Neural cell (in vitro differentiated cells): ENCODE results near the gene MMRN1.

Experiments used
- EP300 ChIP-seq: fragments of 450-650 bp; conservative IDR thresholded peaks from 2 replicates; pipeline ENCODE4 v1.6.1; 2014; ENCODE audit warnings: antibody characterized with exemption, mild to moderate bottlenecking, moderate library complexity; ENCODE audit not compliant: poor library complexity, severe bottlenecking
- EZH2 ChIP-seq: fragments of 200-600, 300-800 bp; shearing (Covaris generic), sonication (generic); IDR thresholded peaks from 2 replicates; pipeline ENCODE4 v1.6.1; 2014; ENCODE audit warnings: antibody characterized with exemption, low read length, borderline replicate concordance, mild to moderate bottlenecking; ENCODE audit not compliant: insufficient read depth, poor library complexity, severe bottlenecking
- MXI1 ChIP-seq: fragments of 450-650 bp; conservative IDR thresholded peaks from 2 replicates; pipeline ENCODE4 v1.6.1; 2014; ENCODE audit warnings: antibody characterized with exemption, mild to moderate bottlenecking; ENCODE audit not compliant: poor library complexity, severe bottlenecking
- POLR2AphosphoS5 ChIP-seq: IDR thresholded peaks from 2 replicates; pipeline ENCODE4 v1.6.1; 2012
- RAD21 ChIP-seq: fragments of 450-650 bp; conservative IDR thresholded peaks from 2 replicates; pipeline ENCODE4 v1.6.1; 2014; ENCODE audit warnings: antibody characterized with exemption, mild to moderate bottlenecking, moderate library complexity
- SMC3 ChIP-seq: fragments of 450-650 bp; conservative IDR thresholded peaks from 2 replicates; pipeline ENCODE4 v1.6.1; 2014; ENCODE audit warnings: antibody characterized with exemption, mild to moderate bottlenecking, moderate library complexity; ENCODE audit not compliant: poor library complexity
- TAF1 ChIP-seq: IDR thresholded peaks from 2 replicates; pipeline ENCODE4 v1.6.1; 2012; ENCODE audit warnings: low read depth
- TF ChIP-seq, protein P1 (sequence below): fragments of 450-650 bp; IDR thresholded peaks from 2 replicates; pipeline ENCODE4 v1.5.1; 2014; ENCODE audit warnings: antibody characterized with exemption, mild to moderate bottlenecking, moderate library complexity; ENCODE audit not compliant: poor library complexity, severe bottlenecking
- TF ChIP-seq, protein P2 (sequence below): IDR thresholded peaks from 2 replicates; pipeline ENCODE4 v1.6.1; 2012; ENCODE audit warnings: borderline replicate concordance

DNA sequence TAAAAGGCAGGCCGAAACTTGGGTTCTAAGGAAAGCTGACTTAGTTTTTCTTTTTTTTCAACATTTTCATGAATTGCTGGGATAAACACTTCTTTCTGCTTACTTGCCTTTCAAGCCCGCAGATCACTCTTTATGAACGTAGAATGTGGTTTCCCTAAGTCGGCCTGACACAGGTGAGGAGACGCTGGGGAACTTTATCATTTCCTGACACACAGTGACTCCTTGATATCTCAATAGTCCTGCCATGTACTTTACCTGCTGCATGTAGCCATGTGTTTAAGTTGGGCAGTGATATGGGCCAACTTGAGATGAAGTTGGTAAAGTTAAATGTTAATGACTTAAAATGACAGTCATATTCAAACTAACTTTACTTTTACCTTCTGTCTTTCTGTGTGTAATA, 31.1 kb upstream of the MMRN1 start:
- TF ChIP-seq, protein P1, sequence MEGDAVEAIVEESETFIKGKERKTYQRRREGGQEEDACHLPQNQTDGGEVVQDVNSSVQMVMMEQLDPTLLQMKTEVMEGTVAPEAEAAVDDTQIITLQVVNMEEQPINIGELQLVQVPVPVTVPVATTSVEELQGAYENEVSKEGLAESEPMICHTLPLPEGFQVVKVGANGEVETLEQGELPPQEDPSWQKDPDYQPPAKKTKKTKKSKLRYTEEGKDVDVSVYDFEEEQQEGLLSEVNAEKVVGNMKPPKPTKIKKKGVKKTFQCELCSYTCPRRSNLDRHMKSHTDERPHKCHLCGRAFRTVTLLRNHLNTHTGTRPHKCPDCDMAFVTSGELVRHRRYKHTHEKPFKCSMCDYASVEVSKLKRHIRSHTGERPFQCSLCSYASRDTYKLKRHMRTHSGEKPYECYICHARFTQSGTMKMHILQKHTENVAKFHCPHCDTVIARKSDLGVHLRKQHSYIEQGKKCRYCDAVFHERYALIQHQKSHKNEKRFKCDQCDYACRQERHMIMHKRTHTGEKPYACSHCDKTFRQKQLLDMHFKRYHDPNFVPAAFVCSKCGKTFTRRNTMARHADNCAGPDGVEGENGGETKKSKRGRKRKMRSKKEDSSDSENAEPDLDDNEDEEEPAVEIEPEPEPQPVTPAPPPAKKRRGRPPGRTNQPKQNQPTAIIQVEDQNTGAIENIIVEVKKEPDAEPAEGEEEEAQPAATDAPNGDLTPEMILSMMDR: no peak
- TF ChIP-seq POLR2AphosphoS5 (no peak), SMC3 (no peak), EZH2 (no peak), EP300 (no peak), RAD21 (no peak), TAF1 (no peak), MXI1 (no peak)
- TF ChIP-seq, protein P2, sequence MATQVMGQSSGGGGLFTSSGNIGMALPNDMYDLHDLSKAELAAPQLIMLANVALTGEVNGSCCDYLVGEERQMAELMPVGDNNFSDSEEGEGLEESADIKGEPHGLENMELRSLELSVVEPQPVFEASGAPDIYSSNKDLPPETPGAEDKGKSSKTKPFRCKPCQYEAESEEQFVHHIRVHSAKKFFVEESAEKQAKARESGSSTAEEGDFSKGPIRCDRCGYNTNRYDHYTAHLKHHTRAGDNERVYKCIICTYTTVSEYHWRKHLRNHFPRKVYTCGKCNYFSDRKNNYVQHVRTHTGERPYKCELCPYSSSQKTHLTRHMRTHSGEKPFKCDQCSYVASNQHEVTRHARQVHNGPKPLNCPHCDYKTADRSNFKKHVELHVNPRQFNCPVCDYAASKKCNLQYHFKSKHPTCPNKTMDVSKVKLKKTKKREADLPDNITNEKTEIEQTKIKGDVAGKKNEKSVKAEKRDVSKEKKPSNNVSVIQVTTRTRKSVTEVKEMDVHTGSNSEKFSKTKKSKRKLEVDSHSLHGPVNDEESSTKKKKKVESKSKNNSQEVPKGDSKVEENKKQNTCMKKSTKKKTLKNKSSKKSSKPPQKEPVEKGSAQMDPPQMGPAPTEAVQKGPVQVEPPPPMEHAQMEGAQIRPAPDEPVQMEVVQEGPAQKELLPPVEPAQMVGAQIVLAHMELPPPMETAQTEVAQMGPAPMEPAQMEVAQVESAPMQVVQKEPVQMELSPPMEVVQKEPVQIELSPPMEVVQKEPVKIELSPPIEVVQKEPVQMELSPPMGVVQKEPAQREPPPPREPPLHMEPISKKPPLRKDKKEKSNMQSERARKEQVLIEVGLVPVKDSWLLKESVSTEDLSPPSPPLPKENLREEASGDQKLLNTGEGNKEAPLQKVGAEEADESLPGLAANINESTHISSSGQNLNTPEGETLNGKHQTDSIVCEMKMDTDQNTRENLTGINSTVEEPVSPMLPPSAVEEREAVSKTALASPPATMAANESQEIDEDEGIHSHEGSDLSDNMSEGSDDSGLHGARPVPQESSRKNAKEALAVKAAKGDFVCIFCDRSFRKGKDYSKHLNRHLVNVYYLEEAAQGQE: no peak
